Pons (tissue), 1 donor: Measurements from ENCODE around the gene BCAS4.
"Not testable (repeated sequence)": the region's sequence is repeated elsewhere in the genome, so short reads cannot be mapped to it uniquely, and the experiment has no call there.

Source experiments
- DNase-seq: peaks from one replicate; pipeline ENCODE4 v3.0.0-alpha.2; 2016; ENCODE audit warnings: low spot score

BCAS4 gene

DNA sequence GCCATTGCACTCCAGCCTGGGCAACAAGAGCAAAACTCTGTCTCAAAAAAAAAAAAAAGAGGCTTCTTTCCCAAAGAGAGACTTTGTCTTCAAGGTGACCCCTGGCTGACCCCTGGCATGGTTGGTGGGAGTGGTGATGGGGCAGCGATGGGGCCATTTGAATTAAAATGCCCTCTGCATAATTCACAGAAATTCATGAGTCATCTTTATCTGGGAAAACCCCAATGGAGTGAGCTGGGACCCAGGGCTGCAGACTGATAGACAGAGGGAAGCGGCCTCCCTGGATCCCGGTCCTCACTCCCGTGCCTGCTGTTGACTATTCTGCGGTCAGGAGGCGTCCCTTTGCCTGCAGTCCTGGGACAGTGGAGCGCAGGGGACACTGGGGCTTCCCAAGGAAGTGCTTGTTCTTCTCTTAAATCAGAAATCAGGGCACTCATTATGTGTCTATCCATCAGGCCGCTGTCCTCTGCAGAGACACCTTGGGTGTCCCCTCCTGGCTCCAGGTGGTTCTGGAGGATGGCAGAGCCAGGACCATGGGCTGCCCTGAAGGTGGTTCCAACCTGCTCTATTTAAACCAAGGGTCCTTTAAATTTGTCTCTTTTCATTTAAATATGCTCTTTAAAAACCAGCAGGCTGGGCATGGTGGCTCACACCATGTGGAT lies 23.3 kb upstream of the BCAS4 start:
- not testable (repeated sequence) for DNase-seq

DNA sequence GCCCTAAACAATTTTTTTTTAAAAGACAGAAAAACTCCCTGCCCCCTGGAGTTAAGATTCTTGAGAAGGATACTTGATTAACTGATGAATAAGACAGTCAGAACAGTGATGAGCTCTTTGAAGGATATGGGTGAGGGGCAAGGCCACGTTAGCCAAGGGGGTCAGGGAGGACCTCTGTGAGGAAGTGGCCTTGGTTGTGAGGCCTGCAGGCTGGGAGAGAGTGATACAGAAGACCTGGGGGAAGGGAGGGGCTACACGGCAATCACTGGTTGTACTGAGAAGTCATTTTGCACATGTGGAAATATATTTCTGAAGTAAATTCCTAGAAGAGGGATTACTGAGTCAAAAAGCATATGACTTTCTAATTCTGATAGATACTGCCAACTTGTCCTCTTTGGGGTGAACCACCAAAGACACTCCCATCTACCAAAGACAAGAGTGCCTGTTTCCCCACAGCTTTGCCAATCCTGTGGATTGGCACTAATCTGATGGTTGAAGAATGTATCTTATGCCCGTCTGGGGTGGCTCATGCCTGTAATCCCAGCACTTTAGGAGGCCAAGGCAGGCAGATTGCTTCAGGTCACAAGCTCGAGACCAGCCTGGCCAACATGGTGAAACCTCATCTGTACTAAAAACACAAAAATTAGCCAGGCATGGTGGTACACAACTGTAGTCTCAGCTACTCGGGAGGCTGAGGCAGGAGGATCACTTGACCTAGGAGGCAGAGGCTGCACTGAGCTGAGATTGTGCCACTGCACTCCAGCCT lies 22.3 kb upstream of the BCAS4 start:
- DNase-seq: no peak

DNA sequence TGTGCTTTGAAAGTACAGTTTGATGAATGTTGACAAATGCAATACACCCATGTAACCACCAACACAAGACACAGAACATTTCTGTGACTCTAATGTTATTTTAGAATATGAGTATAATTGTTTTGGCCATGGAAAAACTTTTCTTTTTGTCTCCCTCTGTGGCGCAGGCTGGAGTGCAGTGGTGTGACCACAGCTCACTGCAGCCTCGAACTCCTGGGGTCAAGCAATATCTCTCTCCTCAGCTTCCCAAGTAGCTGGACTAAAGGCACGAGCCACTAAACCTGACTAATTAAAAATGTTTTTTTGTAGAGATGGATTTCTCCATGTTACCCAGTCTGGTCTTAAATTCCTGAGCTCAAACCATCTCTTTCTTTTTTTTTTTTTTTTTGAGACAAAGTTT lies 20.3 kb upstream of the BCAS4 start:
- no peak for DNase-seq

DNA sequence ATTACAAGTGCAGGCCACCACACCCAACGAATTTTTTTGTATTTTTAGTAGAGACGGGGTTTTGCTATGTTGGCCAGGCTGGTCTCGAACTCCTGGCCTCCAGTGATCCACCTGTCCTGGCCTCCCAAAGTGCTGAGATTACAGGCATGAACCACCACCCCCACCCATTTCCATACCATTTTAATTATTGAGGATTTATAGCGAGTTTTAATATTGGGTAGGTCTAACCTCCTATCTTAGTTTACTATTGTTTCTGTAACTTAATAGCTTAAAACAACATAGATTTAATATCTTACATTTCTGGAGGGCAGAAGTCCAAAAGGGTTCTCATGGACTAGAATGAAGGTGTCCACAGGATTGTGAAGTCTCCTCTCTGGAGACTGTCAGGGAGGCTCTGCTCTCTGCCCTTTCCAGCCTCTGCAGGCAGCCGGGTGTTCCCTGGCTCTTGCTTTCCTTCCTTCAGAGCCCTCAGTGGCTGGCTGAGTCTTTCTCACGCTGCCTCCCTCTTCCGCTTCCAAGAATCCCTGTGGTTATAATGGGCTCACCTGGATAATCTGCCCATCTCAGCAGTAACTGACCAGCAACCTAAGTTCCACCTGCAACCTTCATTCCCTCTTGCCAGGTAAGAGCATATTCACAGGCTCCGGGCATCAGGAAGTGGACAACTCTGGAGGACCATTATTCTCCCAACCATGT lies 18.6 kb upstream of the BCAS4 start:
- DNase-seq: no peak

DNA sequence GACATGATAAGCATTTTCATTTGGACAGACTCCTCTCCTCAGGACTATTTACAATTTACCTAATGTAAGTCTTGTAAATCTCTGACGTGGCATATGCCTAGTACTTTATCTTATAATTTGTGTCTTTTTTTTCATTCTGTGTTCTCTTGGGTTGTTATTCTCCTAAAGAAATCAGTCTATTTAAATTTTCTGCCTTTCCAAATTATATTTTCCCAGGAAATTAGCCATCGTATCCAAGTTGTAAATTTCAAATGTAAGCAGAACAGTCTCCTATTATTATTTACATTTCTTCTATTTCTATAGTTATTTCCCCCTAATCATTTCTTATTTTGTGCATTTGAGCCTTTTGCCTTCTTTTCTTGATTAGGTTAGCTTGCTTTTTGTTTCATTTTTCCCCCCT lies 17.5 kb upstream of the BCAS4 start:
- no peak for DNase-seq

DNA sequence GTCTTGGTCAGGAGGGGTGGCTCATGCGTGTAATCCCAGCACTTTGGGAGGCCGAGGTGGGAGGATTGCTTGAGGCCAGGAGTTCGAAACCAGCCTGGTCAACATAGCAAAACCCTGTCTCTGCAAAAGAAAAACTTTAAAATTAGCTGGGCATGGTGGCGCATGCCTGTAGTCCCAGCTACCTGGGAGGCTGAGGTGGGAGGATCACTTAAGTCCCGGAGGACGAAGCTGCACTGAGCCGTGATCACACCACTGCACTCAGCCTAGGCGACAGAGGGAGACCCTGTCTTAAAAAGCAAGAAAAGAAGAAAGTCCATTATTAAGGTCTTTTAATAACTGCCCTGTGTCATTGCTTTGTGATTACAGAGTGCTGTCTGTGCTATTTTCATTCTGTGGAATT lies 15.9 kb upstream of the BCAS4 start:
- DNase-seq: not testable (repeated sequence)

DNA sequence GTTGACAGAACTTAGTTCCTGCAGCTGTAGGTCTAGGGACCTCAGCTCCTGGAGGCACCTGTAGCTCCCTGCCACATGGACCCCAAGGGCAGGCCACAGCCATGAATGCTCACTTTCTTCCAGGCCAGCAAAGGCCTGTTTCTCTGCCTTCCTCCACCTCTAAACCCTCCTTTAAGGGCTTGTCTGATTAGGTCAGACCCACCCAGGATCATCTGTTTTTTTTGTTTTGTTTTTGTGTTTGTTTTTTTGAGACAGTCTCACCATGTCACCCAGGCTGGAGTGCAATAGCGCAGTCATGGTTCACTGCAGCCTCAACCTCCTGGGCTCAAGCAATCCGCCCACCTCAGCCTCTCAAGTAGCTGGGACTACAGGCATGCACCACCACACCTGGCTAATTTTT lies 11.5 kb upstream of the BCAS4 start:
- DNase-seq: no peak

DNA sequence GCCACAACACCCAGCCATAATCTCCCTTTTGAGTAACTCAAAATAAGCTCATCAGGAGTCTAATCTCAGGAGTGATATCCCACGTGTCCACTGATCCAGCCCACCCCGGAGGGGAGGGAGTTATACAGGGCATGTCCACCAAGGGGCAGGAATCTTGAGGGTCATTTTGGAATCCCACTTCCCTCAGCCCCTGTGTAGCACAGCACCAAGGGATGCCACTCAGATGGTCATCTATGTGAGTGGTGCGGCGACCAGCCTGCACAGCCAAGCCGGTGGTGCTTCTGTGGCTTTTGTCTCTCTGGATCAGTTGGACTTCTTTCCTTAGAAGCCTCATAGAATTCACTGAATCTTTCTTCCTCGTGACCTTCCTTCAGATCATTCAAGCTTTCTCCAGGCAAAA lies 11.0 kb upstream of the BCAS4 start:
- no peak for DNase-seq

DNA sequence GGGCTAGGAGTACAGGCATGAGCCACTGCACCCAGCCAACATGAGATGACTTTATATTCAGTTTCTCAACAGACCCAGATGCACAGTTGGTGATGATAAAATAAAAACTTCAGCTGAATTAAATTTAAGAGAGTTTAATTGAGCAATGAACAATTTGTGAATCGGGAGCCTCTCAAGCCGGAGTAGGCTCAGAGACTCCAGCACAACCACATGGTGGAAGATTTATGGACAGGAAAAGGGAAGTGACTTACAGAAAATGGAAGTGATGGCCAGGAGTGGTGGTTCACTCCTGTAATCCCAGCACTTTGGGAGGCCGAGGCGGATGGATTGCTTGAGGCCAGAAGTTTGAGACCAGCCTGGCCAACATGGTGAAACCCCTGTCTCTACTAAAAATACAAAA lies 10.4 kb upstream of the BCAS4 start:
- no peak for DNase-seq

DNA sequence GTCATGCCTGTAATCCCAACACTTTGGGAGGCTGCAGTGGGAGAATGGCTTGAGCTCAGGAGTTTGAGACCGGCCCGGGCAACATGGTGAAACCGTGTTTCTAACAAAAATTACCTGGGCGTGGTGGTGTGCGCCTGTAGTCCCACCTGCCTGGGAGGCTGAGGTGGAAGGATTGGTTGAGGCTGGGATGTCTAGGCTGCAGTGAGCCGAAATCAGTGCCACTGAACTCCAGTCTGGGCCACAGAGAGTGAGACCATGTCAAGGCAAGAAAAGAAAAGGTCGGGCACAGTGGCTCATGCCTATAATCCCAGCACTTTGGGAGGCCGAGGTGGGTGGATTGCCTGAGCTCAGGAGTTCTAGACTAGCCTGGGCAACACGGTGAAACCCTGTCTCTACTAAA lies 8.2 kb upstream of the BCAS4 start:
- DNase-seq: no peak

DNA sequence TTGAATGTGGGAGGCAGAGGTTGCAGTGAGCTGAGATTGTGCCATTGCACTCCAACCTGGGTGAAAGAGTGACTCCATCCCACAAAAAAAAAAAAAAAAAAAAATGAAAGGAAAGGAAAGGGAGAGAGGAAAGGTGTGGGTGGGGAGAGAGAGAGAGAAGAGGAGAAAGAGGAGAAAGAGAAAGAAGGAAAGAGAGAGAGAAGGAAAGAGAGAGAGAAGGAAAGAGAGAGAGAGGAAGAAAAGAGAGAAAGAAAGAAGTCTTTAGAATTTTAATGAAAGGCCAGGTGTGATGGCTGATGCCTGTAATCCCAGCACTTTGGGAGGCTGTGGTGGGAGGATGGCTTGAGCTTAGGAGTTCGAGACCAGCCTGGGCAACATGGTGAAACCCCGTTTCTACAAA lies 7.7 kb upstream of the BCAS4 start:
- no peak for DNase-seq

DNA sequence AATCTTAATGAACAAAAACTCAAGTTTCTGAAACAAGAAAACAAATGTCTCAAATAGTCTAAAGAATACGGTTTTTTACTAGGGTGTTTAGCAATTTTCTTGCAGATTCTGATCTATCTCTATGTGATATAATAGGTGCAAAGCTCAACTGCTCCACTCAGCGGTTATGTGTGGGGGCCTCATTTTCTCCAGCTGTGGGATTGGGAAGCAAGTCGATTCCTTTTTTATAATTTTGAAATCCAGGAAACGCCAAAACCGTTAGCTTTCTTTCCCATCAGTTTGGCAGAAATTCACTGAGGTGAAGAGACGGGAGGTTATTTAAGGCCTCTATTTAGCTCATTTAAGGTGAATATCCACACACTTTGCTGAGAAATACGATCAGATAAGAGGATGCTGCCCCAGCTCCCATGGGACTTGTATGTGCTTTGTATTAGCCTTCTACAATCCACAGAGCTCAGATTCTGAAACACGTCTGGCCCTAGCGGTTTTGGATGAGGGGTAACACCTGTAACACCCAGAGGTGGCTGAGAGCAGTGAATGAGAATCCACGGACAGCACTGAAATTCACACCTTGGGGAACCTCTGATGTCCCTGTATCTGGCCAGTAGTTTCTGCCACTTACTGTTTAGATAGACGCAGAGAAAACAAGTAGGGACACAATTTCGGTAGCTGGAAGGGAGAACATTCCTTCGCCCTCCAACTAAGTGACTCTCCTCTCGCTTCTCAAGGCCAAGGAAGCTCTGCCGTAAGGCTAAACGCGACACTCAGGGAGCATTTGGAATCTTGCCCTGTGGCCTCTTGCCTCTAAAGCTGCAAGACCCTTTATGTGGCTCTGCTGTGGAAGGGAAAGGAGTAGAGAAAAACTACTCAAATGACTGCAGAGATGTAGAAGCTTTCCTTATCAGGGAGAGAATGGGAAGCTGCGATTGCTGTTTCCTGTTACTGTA lies 6.5 kb upstream of the BCAS4 start:
- peak; percentile 54 for DNase-seq

DNA sequence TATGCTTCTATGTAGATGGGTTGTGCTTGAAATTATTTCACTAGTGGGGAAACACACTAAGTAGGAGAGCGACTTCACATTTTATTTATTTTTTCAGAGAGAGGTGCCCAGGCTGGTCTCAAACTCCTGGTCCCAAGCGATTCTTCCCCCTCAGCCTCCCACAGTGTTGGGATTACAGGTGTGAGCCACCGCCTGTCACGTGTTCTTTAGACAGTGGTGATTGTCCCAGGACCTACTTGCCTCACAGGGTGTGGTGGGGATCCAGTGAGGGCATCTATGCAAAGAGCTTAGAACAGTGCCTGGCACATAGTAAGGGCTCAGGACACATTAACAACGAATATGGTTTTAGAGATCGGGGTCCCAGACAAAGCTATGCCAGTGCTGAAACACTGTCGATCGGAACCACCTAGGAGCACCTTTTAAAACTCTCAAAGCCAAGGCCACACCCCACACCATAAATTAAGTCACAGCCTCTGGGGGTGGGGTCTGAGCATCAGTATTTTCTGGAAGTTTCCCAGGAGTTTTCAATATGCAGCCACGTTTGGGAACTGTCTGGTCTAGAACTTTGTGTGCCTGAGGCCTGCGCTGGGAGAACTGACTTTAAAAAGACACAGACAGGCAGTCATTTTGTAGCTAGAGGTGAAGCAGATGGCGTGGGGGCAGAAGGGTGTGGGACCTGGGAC lies 4.8 kb upstream of the BCAS4 start:
- DNase-seq: no peak

DNA sequence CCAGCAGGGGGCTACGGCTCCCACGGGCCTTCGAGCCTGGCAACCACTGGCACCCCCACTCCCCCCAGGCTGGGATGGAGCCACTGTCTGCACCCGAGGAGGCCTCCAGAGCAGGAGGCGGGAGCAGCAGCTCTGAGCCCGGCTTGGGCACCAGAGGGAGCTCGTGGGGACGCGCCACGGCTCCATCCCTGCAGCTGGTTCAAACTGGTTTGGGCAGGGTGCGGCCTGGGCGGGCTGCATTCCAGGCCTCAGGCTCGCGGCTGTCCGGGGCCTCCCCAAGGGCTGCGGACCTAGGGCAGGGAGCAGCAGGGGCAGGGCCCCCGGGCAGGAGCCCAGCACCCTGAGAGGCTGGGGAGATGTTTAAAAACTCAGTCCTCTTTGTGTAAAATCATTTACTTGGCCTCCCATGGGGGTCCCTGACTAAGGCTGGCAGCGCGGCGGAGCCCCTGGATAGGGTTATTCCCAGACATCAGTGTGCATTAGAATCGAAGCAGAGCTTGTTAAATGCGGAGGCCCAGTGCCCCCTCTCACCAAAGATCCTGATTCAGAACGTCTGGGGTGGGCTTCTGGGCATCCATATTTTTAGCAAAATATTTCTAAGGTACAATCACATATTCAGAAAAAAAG lies 4.1 kb upstream of the BCAS4 start:
- peak; percentile 79 for DNase-seq

DNA sequence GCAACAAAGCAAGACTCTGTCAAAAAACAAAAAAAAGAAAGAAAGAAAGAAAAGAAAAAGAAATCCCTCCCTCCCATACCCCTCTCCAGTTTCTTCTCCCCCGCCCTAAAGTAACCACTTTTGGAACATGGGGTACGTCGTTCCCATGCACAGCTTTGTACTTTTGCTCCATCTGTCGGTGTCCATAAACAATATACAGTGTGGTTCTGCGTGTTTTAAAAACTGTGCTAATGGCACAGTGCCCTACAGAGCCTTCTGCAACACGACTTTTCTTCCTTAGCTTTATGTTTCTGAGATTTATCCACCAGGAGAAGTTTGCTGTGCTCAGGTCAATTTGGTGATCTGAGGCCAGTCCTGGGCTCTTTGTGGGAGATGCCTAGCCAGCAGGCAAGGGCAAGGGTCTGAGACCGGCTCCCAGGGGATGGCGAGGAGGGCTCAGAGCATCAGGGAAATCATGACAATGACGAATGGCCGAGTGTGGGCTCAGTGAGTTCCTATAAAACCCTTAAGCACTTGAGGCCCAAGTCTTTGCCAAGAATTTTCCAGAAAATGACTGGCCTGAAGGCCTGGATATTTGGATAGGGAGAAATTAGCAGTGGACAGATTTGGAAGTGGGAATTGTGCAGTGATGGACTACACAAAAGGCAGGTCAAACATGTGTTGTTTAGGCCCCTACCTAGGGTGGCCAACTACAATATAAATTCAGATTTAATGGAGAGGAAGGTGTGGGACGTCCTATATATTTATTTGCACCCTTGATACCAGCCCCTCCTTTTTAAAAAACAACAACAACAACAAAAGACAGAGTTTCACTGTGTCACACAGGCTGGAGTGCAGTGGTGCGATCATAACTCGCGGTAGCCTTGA lies 1.9 kb upstream of the BCAS4 start:
- DNase-seq: no peak

DNA sequence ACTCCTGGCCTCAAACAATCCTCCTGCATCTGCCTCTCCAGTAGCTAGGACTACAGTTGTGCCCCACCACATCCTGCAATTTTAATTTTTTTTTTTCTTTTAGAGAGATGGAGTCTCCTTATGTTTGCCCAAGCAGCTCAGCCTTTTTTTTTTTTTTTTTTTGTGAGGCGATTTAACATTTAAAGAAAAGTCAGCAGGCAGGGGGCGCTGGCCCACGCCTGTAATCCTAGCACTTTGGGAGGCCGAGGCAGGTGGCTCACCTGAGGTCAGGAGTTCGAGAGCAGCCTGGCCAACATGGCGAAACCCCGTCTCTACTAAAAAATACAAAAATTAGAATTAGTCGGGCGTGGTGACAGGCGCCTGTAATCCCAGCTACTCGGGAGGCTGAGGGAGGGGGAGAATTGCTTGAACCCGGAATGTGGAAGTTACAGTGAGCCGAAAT lies 1.3 kb upstream of the BCAS4 start:
- not testable (repeated sequence) for DNase-seq

DNA sequence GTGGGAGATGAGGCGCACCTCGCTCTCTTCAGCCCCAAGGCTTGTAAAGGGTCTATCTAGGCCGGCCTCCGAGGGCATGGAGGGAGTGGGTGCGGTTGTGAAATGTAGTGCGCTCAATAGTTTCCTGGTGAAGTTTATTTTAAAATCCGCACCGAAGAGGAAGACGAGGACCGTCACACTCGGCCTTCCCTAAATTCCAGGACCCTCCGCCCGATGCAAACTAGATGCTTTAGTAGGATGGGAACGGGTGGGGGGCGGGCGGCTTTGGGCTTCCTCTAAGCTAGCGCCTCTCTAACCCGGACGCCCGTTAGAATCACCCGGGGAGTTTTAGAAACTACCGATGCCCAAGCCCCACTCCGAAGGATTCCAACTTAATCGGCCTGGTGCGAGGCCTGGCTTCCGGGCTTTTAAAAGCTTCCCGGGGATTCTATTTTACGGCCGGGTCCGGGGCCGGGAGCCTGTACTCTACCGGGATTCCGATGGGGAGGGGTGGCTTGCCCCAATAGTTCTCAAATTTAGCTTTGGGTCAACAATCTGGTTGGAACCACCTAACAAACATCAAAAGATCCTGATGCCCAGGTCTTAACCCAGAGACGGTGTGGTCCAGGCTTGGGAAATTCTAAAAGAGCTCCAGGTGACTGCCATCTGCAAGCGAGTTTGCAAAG lies 548 bp upstream of the BCAS4 start:
- DNase-seq: no peak

DNA sequence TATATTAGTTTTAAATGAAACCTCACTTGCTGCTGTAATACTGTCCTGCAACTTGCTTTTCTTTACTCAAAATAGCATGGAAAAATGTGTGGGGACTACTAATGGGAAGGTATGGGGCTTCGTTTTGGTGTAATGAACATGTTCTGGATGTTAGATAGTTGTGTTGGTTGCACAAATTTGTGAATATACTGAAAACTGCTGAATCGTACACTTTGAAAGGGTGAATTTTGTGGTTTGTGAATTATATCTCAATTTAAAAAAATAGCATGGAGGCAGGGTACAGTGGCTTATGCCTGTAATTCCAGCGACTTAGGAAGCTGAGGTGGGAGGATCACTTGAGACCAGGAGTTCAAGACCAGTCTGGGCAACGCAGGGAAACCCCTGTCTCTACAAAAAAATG lies 2.3 kb downstream of the BCAS4 start:
- no peak for DNase-seq

DNA sequence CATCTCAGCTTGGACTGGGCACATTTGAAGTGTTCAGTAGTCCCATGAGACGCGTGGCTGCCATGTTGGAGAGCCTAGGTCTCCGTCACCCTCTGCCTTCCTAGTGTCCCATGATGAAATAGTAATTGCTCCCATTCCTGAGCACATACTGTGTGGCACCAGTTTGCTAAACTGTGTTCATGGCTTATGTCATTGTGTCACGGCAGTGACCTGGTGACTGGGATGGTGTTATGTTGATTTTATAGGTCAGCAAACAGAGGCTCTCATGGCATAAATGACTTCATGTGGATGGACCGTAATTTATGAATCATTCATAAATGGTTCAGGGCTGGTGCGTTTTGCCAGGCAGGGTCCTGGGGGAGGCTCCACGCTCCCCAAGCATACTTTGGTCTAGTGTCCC lies 3.8 kb downstream of the BCAS4 start:
- DNase-seq: no peak
